Common myeloid progenitor, CD34-positive (primary cell): ENCODE data around the gene LIFR.
"Not testable (repeated sequence)": the region's sequence is repeated elsewhere in the genome, so short reads cannot be mapped to it uniquely, and the experiment has no call there.

Experiments
- CTCF ChIA-PET: fragments of 350-600 bp; sonication (Branson Sonifier 250); formaldehyde crosslinking; loops from one replicate; lab custom pipeline; 2021; ENCODE audit warnings: antibody characterized with exemption; lab: Charles Lee
- POLR2A ChIA-PET: fragments of 350-600 bp; sonication (Branson Sonifier 250); formaldehyde crosslinking; loops from one replicate; lab custom pipeline; 2021; ENCODE audit warnings: antibody characterized with exemption; lab: Charles Lee
- DNase-seq, 3 donors: peaks; one replicate each; pipeline versions ENCODE4 v3.0.0 to v3.0.0-alpha.2; 2013
- H3K27ac ChIP-seq, 2 experiments: 1 replicate in 1 of 2; 2 replicates in 1 of 2; pipeline ENCODE4 v1.7.0; 2013; ENCODE audit warnings: inconsistent platforms in 2 of 2, low read length in 2 of 2, mild to moderate bottlenecking in 2 of 2, low read depth in 1 of 2, moderate library complexity in 1 of 2; ENCODE audit not compliant: severe bottlenecking in 2 of 2, insufficient read depth in 1 of 2, poor library complexity in 1 of 2
- H3K27me3 ChIP-seq, 5 experiments: replicated peaks in 2 of 5; 1 replicate in 3 of 5; 2 replicates in 2 of 5; pipeline versions ENCODE4 v1.6.1 to v1.7.0; 2013; ENCODE audit warnings: low read length in 4 of 5, mild to moderate bottlenecking in 2 of 5, moderate library complexity in 2 of 5, inconsistent platforms in 1 of 5; ENCODE audit not compliant: insufficient read depth in 5 of 5, control insufficient read depth in 4 of 5
- H3K36me3 ChIP-seq, 4 experiments: 1 replicate in 2 of 4; 2 replicates in 2 of 4; pipeline versions ENCODE4 v1.6.1 to v1.7.0; 2013; ENCODE audit warnings: low read length in 3 of 4, control low read depth in 1 of 4, mild to moderate bottlenecking in 1 of 4; ENCODE audit not compliant: control insufficient read depth in 4 of 4, insufficient read depth in 4 of 4
- H3K4me1 ChIP-seq, 4 experiments: 1 replicate in 3 of 4; 2 replicates in 1 of 4; pipeline versions ENCODE4 v1.6.1 to v1.7.1; 2013; ENCODE audit warnings: low read length in 3 of 4, mild to moderate bottlenecking in 3 of 4, control low read depth in 1 of 4, inconsistent platforms in 1 of 4, moderate library complexity in 1 of 4; ENCODE audit not compliant: control insufficient read depth in 4 of 4, insufficient read depth in 4 of 4; ENCODE audit errors: control extremely low read depth in 1 of 4
- H3K4me3 ChIP-seq, 7 experiments: 1 replicate in 4 of 7; 2 replicates in 3 of 7; pipeline versions ENCODE4 v1.5.1 to v1.7.0; 2013; ENCODE audit warnings: mild to moderate bottlenecking in 7 of 7, low read length in 6 of 7, moderate library complexity in 6 of 7, inconsistent platforms in 2 of 7, low read depth in 2 of 7, control low read depth in 1 of 7; ENCODE audit not compliant: insufficient read depth in 4 of 7, control insufficient read depth in 1 of 7; ENCODE audit errors: extremely low read depth in 1 of 7
- H3K9me3 ChIP-seq, 5 experiments: 1 replicate in 4 of 5; 2 replicates in 1 of 5; pipeline versions ENCODE4 v1.6.1 to v1.7.1; 2013; ENCODE audit warnings: low read length in 4 of 5, mild to moderate bottlenecking in 2 of 5, inconsistent platforms in 1 of 5, low read depth in 1 of 5, moderate library complexity in 1 of 5; ENCODE audit not compliant: control insufficient read depth in 4 of 5, insufficient read depth in 2 of 5; ENCODE audit errors: control extremely low read depth in 1 of 5
- WGBS: methylation state at CpG from one replicate; pipeline ENCODE4 v1.1.5; 2013; ENCODE audit not compliant: insufficient coverage; 5-methylcytosine and 5-hydroxymethylcytosine counted together

LIFR gene

DNA sequence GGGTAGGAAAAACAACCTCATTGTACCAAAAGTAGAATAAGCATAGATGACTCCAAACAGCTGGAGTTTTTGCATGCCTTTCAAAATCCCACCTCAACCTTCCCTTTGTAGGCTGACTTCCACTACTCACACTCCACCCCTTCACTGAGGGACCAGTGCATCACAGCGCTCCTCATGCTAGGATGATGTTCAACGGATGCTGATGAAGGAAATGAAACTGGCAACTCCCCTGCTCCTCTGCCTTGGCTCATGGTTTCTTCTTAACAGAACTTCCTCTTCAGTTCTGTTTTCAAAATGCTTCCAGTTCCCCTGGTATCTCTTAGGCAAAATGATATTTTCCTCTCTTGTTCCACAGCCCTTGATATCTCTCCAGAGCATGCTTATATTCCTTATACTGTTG is 29.0 kb downstream of the LIFR start:
- no peak overlapping the region for H3K4me3 ChIP-seq
- no peak overlapping the region for H3K27ac ChIP-seq
- peaks cover 0 to 6% (median 0%) of the 10 kb centered on the region in 5 experiments for H3K9me3 ChIP-seq
- H3K27me3 ChIP-seq = peaks cover 7 to 64% (median 37%) of the 10 kb centered on the region in 5 experiments
- WGBS = 92% methylated on average over 2 of the region's 2 CpGs
- H3K4me1 ChIP-seq = no peaks in the 10 kb centered on the region
- ChIA-PET POLR2A (no interaction called here), CTCF (interaction anchor here (1.1 to 2.5 kb wide), 2 partner anchors 33 to 86 kb away, joined by 3 to 5 read pairs; no protein-coding TSS in a partner anchor)
- H3K36me3 ChIP-seq = no peaks in the 10 kb centered on the region
- no peak for DNase-seq

DNA sequence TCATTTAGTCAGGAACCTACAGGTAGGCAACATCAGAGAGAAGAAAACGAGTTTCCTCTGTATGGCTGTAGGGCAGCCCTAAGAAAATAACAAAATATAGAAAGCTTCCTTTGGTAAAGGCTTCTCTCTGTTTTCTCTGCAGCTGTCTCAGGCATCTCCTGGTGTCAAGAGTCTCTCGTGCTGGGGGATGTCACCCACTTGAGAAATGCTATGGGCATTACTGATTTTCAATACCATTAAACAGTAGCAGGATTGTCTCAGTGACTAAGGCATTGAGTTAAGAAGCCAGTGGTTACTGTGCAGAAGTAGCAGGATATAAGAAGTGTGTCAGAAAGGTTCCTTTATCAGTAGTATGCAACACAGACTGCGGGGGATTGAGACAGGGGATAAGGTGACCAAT is 32.4 kb downstream of the LIFR start:
- WGBS = 81% methylated on average over 2 of the region's 3 CpGs
- no peak for DNase-seq
- H3K4me3 ChIP-seq = no peak overlapping the region
- no peaks in the 10 kb centered on the region for H3K36me3 ChIP-seq
- peaks cover 4 to 76% (median 36%) of the 10 kb centered on the region in 5 experiments for H3K27me3 ChIP-seq
- H3K4me1 ChIP-seq = no peaks in the 10 kb centered on the region
- H3K9me3 ChIP-seq = no peaks in the 10 kb centered on the region
- H3K27ac ChIP-seq = no peak overlapping the region
- CTCF ChIA-PET = no interaction called here
- POLR2A ChIA-PET = no interaction called here

DNA sequence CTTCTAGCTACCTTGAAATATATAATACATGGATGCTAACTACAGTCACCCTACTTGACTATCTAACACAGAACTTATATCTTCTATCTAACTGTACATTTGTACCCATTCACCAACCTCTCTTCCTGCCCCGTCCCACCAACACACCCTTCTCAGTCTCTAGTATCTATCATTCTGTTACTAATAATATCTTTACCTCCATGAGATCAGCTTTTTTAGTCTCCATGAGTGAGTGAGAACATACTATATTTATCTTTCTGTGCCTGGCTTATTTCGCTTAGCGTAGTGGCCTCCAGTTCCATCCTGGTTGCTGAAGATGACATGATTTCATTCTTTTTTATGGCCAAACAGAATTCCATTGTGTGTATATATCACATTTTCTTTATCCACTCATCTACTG is 37.0 kb downstream of the LIFR start:
- H3K4me1 ChIP-seq = no peaks in the 10 kb centered on the region
- POLR2A ChIA-PET = interaction anchor here (0.5 kb wide), 1 partner anchor 13 kb away, joined by 3 read pairs; no protein-coding TSS in a partner anchor
- no peak overlapping the region for H3K4me3 ChIP-seq
- H3K9me3 ChIP-seq = no peaks in the 10 kb centered on the region
- no peaks in the 10 kb centered on the region for H3K36me3 ChIP-seq
- H3K27ac ChIP-seq = no peak overlapping the region
- no peak for DNase-seq
- peaks cover 0 to 47% (median 19%) of the 10 kb centered on the region in 5 experiments for H3K27me3 ChIP-seq
- WGBS = 90% methylated on average over 1 of the region's 3 CpGs
- CTCF ChIA-PET = interaction anchor here (1.1 kb wide), 1 partner anchor 78 kb away, joined by 4 read pairs; no protein-coding TSS in a partner anchor

DNA sequence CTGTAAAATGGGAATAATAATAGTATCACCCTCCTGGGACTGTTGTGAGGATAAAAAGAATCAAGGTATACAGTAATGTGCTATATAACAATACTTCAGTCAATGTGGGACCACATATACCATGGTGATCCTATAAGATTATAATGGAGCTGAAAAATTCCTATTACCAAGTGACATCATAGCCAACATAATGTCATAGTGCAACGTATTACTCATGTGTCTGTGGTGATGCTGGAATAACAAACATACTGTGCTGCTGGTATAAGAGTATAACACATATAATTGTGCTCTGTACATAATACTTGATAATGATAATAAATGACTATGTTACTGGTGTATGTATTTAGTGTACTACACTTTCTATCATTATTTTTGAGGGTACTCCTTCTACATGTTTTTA is 38.1 kb downstream of the LIFR start:
- Histone ChIP-seq H3K27ac (no peak overlapping the region), H3K9me3 (no peaks in the 10 kb centered on the region), H3K4me1 (no peaks in the 10 kb centered on the region), H3K27me3 (peaks cover 0 to 49% (median 20%) of the 10 kb centered on the region in 5 experiments), H3K4me3 (no peak overlapping the region), H3K36me3 (no peaks in the 10 kb centered on the region)
- WGBS = no CpG with 5 or more reads among the region's 1 CpG
- CTCF ChIA-PET = interaction anchor here (1.1 kb wide), 1 partner anchor 77 kb away, joined by 4 read pairs; no protein-coding TSS in a partner anchor
- no peak for DNase-seq
- POLR2A ChIA-PET = no interaction called here

DNA sequence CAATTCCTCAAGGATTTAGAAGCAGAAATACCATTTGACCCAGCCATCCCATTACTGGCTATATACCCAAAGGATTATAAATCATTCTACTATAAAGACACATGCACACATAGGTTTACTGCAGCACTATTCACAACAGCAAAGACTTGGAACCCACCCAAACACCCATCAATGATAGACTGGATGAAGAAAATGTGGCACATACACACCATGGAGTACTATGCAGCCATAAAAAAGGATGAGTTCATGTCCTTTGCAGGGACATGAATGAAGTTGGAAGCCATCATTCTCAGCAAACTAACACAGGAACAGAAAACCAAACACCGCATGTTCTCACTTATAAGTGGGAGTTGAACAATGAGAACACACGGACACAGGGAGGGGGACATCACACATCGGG is 39.8 kb downstream of the LIFR start:
- H3K4me3 ChIP-seq, H3K36me3 ChIP-seq, CTCF ChIA-PET, H3K9me3 ChIP-seq, POLR2A ChIA-PET, H3K27ac ChIP-seq, H3K4me1 ChIP-seq, DNase-seq: not testable (repeated sequence)
- 83% methylated on average over 1 of the region's 3 CpGs for WGBS
- peaks cover 0 to 42% (median 23%) of the 10 kb centered on the region in 5 experiments for H3K27me3 ChIP-seq

DNA sequence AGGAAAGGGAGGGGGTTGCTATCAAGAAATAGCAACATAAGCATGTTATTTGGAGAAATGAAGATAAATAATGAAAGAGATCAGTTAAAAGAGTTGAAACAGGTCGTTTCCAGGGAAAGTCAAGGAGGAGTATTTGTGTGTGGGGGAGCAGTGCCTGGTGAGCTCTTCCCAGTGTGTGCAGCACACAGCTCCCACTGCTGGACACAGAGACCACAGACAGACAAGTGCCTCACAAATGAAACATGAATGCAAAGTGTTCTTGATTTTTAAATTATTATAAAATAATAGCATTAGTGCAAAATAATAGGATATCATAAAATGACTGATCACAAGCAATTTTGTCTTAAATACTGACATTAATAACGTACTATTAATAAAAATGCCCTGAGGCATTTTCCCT is 40.8 kb downstream of the LIFR start:
- H3K4me1 ChIP-seq = no peaks in the 10 kb centered on the region
- H3K4me3 ChIP-seq = no peak overlapping the region
- H3K36me3 ChIP-seq = no peaks in the 10 kb centered on the region
- H3K9me3 ChIP-seq = no peaks in the 10 kb centered on the region
- 60% methylated on average over 1 of the region's 2 CpGs for WGBS
- H3K27me3 ChIP-seq = peaks cover 0 to 45% (median 18%) of the 10 kb centered on the region in 5 experiments
- ChIA-PET CTCF (no interaction called here), POLR2A (no interaction called here)
- no peak overlapping the region for H3K27ac ChIP-seq
- DNase-seq = no peak

DNA sequence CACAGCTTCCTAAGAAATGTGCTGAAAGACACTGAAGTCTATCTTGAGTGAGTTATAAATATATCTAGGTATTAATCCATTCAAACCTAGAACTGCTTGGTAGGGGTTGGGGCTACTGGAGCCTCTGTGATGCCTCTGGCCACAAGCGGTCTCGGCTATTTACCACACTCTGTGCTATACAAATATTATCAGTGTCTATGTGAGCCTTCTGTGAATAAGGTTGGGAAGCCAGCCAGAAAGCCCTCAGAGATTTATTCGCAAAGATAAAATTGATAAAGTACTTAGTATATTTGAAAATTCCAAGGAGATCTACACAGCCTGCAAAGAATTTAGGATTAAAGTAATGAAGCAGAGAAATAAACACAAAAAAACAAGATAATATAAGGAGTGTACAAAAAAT is 41.4 kb downstream of the LIFR start:
- no peak for DNase-seq
- H3K4me1 ChIP-seq = no peaks in the 10 kb centered on the region
- WGBS = no CpG with 5 or more reads among the region's 3 CpGs
- peaks cover 0 to 43% (median 18%) of the 10 kb centered on the region in 5 experiments for H3K27me3 ChIP-seq
- no peaks in the 10 kb centered on the region for H3K9me3 ChIP-seq
- ChIA-PET POLR2A (no interaction called here), CTCF (no interaction called here)
- H3K4me3 ChIP-seq = no peak overlapping the region
- H3K27ac ChIP-seq = no peak overlapping the region
- no peaks in the 10 kb centered on the region for H3K36me3 ChIP-seq
